NCI-H526 treated with DMSO at 0.1 percent for 48 hours (cell line): ENCODE data around the gene PXMP2.
"Not testable (repeated sequence)": the region's sequence is repeated elsewhere in the genome, so short reads cannot be mapped to it uniquely, and the experiment has no call there.

Source experiments
- DNase-seq: peaks from one replicate; lab custom pipeline; 2025; lab: John Stamatoyannopoulos, UW

Gene PXMP2

GRCh38 chr12:132660052-132660451 is 27.3 kb upstream of the PXMP2 start:
- DNase-seq = no peak

GRCh38 chr12:132660996-132661395 is 26.4 kb upstream of the PXMP2 start:
- no peak for DNase-seq

GRCh38 chr12:132661972-132662371 is 25.4 kb upstream of the PXMP2 start:
- DNase-seq = no peak

- no peak for DNase-seq
Measured at GRCh38 chr12:132662901-132663755, 24.3 kb upstream of the PXMP2 start.

GRCh38 chr12:132664206-132665148 is 22.9 kb upstream of the PXMP2 start:
- DNase-seq = no peak

GRCh38 chr12:132665149-132665491 is 22.3 kb upstream of the PXMP2 start:
- no peak for DNase-seq

GRCh38 chr12:132665794-132666193 is 21.6 kb upstream of the PXMP2 start:
- no peak for DNase-seq

- DNase-seq = no peak
Measured at GRCh38 chr12:132668191-132669088, 18.9 kb upstream of the PXMP2 start.

GRCh38 chr12:132669166-132669879 is 18.1 kb upstream of the PXMP2 start:
- DNase-seq = no peak

GRCh38 chr12:132672116-132672515 is 15.3 kb upstream of the PXMP2 start:
- DNase-seq = no peak

- DNase-seq = no peak
Measured at GRCh38 chr12:132672678-132673077, 14.7 kb upstream of the PXMP2 start.

- no peak for DNase-seq
Measured at GRCh38 chr12:132673288-132674179, 13.9 kb upstream of the PXMP2 start.

GRCh38 chr12:132674561-132674960 is 12.8 kb upstream of the PXMP2 start:
- no peak for DNase-seq

GRCh38 chr12:132675757-132676432 is 11.5 kb upstream of the PXMP2 start:
- no peak for DNase-seq

- no peak for DNase-seq
Measured at GRCh38 chr12:132677492-132677891, 9.9 kb upstream of the PXMP2 start.

- no peak for DNase-seq
Measured at GRCh38 chr12:132685400-132685799, 2.0 kb upstream of the PXMP2 start.

- no peak for DNase-seq
Measured at GRCh38 chr12:132686825-132687210, 569 bp upstream of the PXMP2 start.

- no peak for DNase-seq
Measured at GRCh38 chr12:132689227-132689626, 1.8 kb downstream of the PXMP2 start.

GRCh38 chr12:132690112-132690511 is 2.7 kb downstream of the PXMP2 start:
- no peak for DNase-seq

GRCh38 chr12:132692030-132692429 is 4.6 kb downstream of the PXMP2 start:
- not testable (repeated sequence) for DNase-seq
